ENCODE results near the gene APOBEC3H. TPM values are rescaled to one million over a fixed set of nuclear protein-coding genes. Genes with fewer than 3 reads are reported as not detected.
A peak's percentile ranks its signal among the peaks of the same experiment; 100 is the strongest.

Gene APOBEC3H
- total RNA-seq, 6 donors from 2014 or later, result 0.78 to 4.2 (median 1.0) TPM

DNA sequence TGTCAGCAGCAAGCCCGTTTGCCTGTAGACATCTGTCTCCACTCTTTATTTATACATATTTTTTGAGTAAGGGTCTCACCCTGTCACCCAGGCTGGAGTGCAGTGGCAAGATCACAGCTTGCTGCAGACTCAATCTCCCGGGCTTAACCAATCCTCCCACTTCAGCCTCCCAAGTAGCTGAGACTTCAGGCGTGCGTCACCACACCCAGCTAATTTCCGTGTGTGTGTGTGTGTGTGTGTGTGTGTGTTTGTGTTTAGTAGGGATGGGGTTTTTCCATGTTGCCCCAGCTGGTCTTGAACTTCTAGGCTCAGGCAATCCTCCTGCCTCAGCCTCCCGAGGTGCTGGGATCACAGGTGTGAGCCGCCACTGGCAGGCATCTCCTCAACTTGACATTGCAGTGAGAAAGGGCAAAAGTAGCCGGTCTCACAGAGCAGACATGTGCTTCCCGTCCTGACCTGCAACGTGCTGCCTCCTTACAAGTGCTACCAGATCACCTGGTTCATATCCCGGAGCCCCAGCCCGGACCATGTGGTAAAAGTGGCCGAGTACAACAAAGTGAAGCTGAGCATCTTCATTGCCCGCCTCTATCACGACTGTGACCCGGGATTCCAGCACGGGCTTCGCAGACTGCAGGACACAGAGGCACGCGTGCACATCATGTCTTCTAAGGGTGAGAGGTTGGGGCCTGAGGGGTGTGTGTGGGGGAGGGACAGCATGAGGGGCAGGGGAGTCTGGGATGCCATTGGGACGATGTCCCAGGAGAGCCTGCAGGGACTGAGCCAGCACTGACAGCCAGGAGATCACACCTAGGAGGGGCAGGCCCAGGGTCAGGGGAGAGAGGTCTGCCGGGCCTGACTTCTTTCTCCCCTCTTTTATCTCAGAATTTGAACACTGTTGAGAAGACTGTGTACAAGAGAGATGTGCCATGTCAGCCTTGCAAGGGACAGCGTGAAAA, 5.6 kb upstream of the APOBEC3H start:
- 68 to 74% methylated on average over 19 to 23 of the region's 23 CpGs for WGBS, 2 donors
- peak overlapping the region; percentile 7 to 64 (median 44) for H3K27ac ChIP-seq
- H3K4me3 ChIP-seq, result no peak overlapping the region
- H3K36me3 ChIP-seq, result no peaks in the 10 kb centered on the region
- DNase-seq (no peak), ATAC-seq (ENCODE audit: low FRiP score in 2 of 2) (no peak)
- H3K4me1 ChIP-seq, result peaks cover 0 to 8% (median 0%) of the 10 kb centered on the region in 4 donors
- no peaks in the 10 kb centered on the region for H3K27me3 ChIP-seq
- TF ChIP-seq POLR2AphosphoS5 (IDR thresholded peaks at IDR 0.05) (no peak), EP300 (IDR thresholded peaks at IDR 0.05) (no peak), POLR2A (IDR thresholded peaks at IDR 0.05) (no peak)
- TF ChIP-seq, protein P1, sequence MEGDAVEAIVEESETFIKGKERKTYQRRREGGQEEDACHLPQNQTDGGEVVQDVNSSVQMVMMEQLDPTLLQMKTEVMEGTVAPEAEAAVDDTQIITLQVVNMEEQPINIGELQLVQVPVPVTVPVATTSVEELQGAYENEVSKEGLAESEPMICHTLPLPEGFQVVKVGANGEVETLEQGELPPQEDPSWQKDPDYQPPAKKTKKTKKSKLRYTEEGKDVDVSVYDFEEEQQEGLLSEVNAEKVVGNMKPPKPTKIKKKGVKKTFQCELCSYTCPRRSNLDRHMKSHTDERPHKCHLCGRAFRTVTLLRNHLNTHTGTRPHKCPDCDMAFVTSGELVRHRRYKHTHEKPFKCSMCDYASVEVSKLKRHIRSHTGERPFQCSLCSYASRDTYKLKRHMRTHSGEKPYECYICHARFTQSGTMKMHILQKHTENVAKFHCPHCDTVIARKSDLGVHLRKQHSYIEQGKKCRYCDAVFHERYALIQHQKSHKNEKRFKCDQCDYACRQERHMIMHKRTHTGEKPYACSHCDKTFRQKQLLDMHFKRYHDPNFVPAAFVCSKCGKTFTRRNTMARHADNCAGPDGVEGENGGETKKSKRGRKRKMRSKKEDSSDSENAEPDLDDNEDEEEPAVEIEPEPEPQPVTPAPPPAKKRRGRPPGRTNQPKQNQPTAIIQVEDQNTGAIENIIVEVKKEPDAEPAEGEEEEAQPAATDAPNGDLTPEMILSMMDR (IDR thresholded peaks at IDR 0.05), result no peak
- no peaks in the 10 kb centered on the region for H3K9me3 ChIP-seq

DNA sequence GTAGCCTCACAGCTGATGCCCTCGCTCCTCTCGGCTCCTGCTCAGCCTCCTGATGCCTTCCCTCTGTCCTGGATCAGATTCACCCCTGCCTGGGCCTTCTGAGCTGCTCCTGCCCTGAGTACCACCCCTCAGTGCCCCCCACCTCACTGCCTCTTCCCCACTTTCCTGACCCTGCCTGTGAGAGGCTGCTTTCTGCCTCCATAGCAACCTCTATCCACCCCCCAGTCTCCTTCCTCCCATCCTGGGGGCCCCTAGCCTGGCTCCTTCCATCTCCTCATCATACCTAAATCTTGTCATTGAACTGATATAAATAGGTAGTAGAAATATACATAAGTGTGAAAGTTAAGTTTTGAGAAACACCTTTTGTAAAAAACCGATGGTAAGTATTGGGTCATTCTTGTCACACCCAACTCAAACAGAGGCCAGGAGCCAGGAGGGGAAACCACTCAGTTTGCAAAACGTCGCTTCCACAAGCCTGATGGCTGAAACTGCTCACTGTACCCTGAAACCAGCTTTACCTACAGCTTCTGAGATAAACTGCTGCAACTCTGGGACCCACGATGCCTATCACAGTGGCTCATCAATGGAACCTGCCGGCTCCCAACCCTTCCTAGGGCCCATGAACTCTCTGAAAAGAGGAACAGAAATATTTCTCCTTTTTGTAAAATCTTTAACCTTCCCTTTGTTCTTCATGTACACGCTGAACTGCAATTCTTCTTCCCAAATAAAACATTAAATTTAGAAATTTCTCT, 4.8 kb upstream of the APOBEC3H start:
- Histone ChIP-seq H3K4me1 (peaks cover 4 to 16% (median 7%) of the 10 kb centered on the region in 4 donors), H3K27ac (peak overlapping the region; percentile 7 to 64 (median 44)), H3K9me3 (no peaks in the 10 kb centered on the region), H3K27me3 (no peaks in the 10 kb centered on the region), H3K36me3 (no peaks in the 10 kb centered on the region), H3K4me3 (no peak overlapping the region)
- TF ChIP-seq EP300 (IDR thresholded peaks at IDR 0.05), result no peak
- ATAC-seq (ENCODE audit: low FRiP score in 2 of 2) (no peak), DNase-seq (no peak)
- WGBS, 2 donors, result 47 to 62% methylated on average over 8 of the region's 8 CpGs

DNA sequence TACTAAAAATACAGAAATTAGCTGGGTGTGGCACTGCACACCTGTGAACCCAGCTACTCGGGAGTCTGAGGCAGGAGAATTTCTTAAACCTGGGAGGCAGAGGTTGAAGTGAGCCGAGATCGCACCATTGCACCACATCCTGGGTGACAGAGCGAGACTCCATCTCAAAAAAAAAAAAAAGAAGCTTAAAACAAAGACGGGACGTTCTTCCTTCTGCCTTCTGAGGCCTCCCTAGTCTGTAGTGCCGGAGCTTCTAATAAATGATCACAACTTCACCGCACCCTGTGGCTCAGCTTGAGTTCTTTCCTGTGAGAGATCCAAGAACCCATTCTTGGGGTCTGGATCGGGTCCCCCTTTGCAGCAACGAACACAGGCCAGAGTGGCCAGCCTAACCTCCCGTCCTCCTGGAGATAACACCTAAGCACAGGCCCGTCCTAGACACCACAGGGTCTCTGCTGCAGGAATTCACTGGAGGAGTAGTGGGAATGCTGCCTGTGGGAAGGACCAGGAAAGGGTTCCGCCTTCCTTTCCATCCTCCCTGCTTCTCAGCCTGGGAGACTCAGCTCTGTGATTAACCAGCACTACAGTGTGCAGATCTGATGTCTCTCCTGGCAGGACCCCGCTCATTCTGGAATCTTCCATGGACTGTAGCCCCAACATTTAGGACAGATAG, 2.2 kb upstream of the APOBEC3H start:
- H3K27ac ChIP-seq, result peak overlapping the region in 2 of 4 donors; percentile 30 to 69
- no peak for TF ChIP-seq POLR2A (IDR thresholded peaks at IDR 0.05)
- no peak for TF ChIP-seq EP300 (IDR thresholded peaks at IDR 0.05)
- no peak for TF ChIP-seq POLR2AphosphoS5 (IDR thresholded peaks at IDR 0.05)
- TF ChIP-seq, protein P1 (IDR thresholded peaks at IDR 0.05), result no peak
- no peaks in the 10 kb centered on the region for H3K9me3 ChIP-seq
- 77 to 83% methylated on average over 14 of the region's 14 CpGs for WGBS, 2 donors
- H3K4me1 ChIP-seq, result peaks cover 7 to 16% (median 12%) of the 10 kb centered on the region in 4 donors
- ATAC-seq (ENCODE audit: low FRiP score in 2 of 2) (no peak), DNase-seq (no peak)
- H3K36me3 ChIP-seq, result no peaks in the 10 kb centered on the region
- no peaks in the 10 kb centered on the region for H3K27me3 ChIP-seq
- H3K4me3 ChIP-seq, result no peak overlapping the region

DNA sequence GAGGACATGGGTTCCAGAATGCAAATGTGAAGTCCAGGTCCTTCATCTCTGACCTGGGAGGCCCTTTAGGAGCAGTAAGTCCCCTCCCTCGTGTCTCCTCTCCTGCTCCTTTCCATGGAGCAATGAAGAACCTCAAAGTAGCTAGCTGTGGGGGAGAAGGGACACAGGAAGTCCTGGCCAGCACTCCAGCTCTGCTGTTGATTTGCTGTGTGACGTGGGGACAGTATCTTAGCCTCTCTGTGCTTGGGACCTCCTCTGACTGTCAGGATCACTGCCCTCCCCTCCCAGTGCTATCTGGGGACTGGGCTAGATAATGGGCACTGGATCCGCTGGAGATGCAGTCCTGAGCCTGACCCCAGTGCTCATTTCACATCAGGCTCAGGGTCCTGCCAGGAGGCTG, 1.1 kb upstream of the APOBEC3H start:
- Histone ChIP-seq H3K4me3 (no peak overlapping the region), H3K9me3 (no peaks in the 10 kb centered on the region), H3K27me3 (no peaks in the 10 kb centered on the region), H3K4me1 (peaks cover 7 to 16% (median 12%) of the 10 kb centered on the region in 4 donors), H3K36me3 (no peaks in the 10 kb centered on the region), H3K27ac (peak overlapping the region in 1 of 4 donors; percentile 30)
- ATAC-seq (ENCODE audit: low FRiP score in 2 of 2) (no peak), DNase-seq (no peak)
- TF ChIP-seq POLR2AphosphoS5 (IDR thresholded peaks at IDR 0.05) (no peak), EP300 (IDR thresholded peaks at IDR 0.05) (no peak), POLR2A (IDR thresholded peaks at IDR 0.05) (no peak)
- TF ChIP-seq, protein P1 (IDR thresholded peaks at IDR 0.05), result no peak
- WGBS, 2 donors, result 83 to 84% methylated on average over 2 to 3 of the region's 3 CpGs

DNA sequence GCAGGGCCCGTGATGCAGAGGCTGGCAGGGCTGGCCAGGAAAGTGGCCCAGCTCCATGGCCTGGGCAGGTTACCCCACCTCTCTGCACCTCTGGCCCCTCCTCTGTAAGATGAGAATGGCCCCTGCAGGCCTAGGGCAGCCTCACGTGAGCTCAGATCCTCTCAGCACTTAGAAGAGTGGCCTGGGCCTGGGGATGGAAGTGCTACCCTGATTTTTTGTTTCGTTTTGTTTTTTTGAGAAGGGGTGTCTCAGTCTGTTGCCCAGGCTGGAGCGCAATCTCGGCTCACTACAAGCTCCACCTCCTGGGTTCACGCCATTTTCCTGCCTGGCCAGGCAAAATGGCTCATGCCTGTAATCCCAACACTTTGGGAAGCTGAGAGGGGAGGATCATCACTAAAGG, 982 bp downstream of the APOBEC3H start:
- peak overlapping the region in 1 of 4 donors; percentile 67 for H3K27ac ChIP-seq
- H3K9me3 ChIP-seq, result no peaks in the 10 kb centered on the region
- no peak for ATAC-seq (ENCODE audit: low FRiP score in 2 of 2)
- H3K27me3 ChIP-seq, result no peaks in the 10 kb centered on the region
- no peak for DNase-seq
- H3K36me3 ChIP-seq, result no peaks in the 10 kb centered on the region
- peaks cover 7 to 13% (median 9%) of the 10 kb centered on the region in 4 donors for H3K4me1 ChIP-seq
- 76 to 81% methylated on average over 5 to 6 of the region's 6 CpGs for WGBS, 2 donors
- TF ChIP-seq POLR2AphosphoS5 (IDR thresholded peaks at IDR 0.05) (no peak), POLR2A (IDR thresholded peaks at IDR 0.05) (no peak), EP300 (IDR thresholded peaks at IDR 0.05) (no peak)
- TF ChIP-seq, protein P1 (IDR thresholded peaks at IDR 0.05), result no peak
- H3K4me3 ChIP-seq, result no peak overlapping the region
